HCT116 (cell line): Measurements from ENCODE around the gene NIT2. TPM values are rescaled to one million over a fixed set of nuclear protein-coding genes. Genes with fewer than 3 reads are reported as not detected.

Experiments
- ATAC-seq: fragments of 200-7000 bp; cut with Tn5 transposase; 2 replicates; pipeline ENCODE4 v1.9.1; 2020; ENCODE audit warnings: mild to moderate bottlenecking, moderate library complexity
- BruUV-seq: library from RNA; stranded (reverse); fragments of 400-500 nt; replicated peaks from 2 replicates; lab custom pipeline; 2021; lab: Mats Ljungman, UMichigan
- CTCF ChIA-PET: fragments of 300-600 bp; sonication (Branson Sonifier 250); formaldehyde crosslinking; loops from one replicate; lab custom pipeline; 2021; ENCODE audit warnings: antibody characterized with exemption; lab: Charles Lee
- POLR2A ChIA-PET: fragments of 300-600, 350-600 bp; sonication (Branson Sonifier 250); formaldehyde crosslinking; loops from one replicate; lab custom pipeline; 2021; ENCODE audit warnings: antibody characterized with exemption; lab: Charles Lee
- RAD21 ChIA-PET, 2 experiments: fragments of 300-600 bp; sonication (Branson Sonifier 250); formaldehyde crosslinking; loops; one replicate each; lab custom pipeline; 2023; ENCODE audit warnings: low total read pairs in 2 of 2; ENCODE audit not compliant: uncharacterized antibody in 2 of 2, unreplicated experiment in 2 of 2, low non-redundant PET in 1 of 2; lab: Charles Lee
- DNase-seq: peaks from one replicate; pipeline ENCODE4 v3.0.0-alpha.2; 2010; ENCODE audit warnings: low read depth, low spot score
- H2AFZ ChIP-seq: fragments of 200-600 bp; shearing (Covaris generic), sonication (generic); 2 replicates; pipeline ENCODE4 v1.6.1; 2017; ENCODE audit warnings: low read depth, mixed run types, mixed read lengths, antibody characterized with exemption, low read length; ENCODE audit not compliant: poor library complexity, severe bottlenecking
- H3K27ac ChIP-seq: 2 replicates; pipeline ENCODE4 v1.5.1; 2012; ENCODE audit warnings: low read depth, low read length
- H3K27me3 ChIP-seq: fragments of 200-600 bp; sonication (generic); 2 replicates; pipeline ENCODE4 v1.6.1; 2016; ENCODE audit warnings: mixed run types, low read length, mixed read lengths; ENCODE audit not compliant: insufficient read depth
- H3K36me3 ChIP-seq, 2 experiments: fragments of 200-500 bp in 1 of 2; fragments of 200-600 bp in 1 of 2; sonication (Bioruptor generic) in 1 of 2; sonication (generic) in 1 of 2; 2 replicates each; pipeline versions ENCODE4 v1.5.1 to v1.6.1; 2014 to 2016; ENCODE audit warnings: low read length in 2 of 2, inconsistent platforms in 1 of 2, mixed read lengths in 1 of 2, mixed run types in 1 of 2; ENCODE audit not compliant: insufficient read depth in 2 of 2, control insufficient read depth in 1 of 2
- H3K4me1 ChIP-seq, 2 experiments: fragments of 200-600 bp in 1 of 2; sonication (generic) in 1 of 2; 2 replicates each; pipeline versions ENCODE4 v1.5.1 to v1.6.1; 2012 to 2017; ENCODE audit warnings: low read length in 2 of 2, inconsistent platforms in 1 of 2, mild to moderate bottlenecking in 1 of 2, mixed read lengths in 1 of 2, mixed run types in 1 of 2, moderate library complexity in 1 of 2; ENCODE audit not compliant: insufficient read depth in 2 of 2, control insufficient read depth in 1 of 2
- H3K4me2 ChIP-seq: fragments of 200-600 bp; sonication (generic); 2 replicates; pipeline ENCODE4 v1.6.1; 2017; ENCODE audit warnings: mixed run types, low read length, mixed read lengths
- H3K4me3 ChIP-seq, 2 experiments: fragments of 200-600 bp in 1 of 2; sonication (generic) in 1 of 2; replicated peaks in 1 of 2; 2 replicates each; pipeline ENCODE4 v1.5.1; 2011 to 2016; ENCODE audit warnings: low read length in 2 of 2, control low read depth in 1 of 2, low read depth in 1 of 2, mild to moderate bottlenecking in 1 of 2, mixed read lengths in 1 of 2, mixed run types in 1 of 2
- H3K79me2 ChIP-seq: fragments of 200-600 bp; sonication (generic); 2 replicates; pipeline ENCODE4 v1.6.1; 2017; ENCODE audit warnings: mild to moderate bottlenecking, mixed run types, low read length, moderate library complexity, mixed read lengths; ENCODE audit not compliant: insufficient read depth
- H3K9ac ChIP-seq: fragments of 200-600 bp; sonication (generic); 2 replicates; pipeline ENCODE4 v1.6.1; 2016; ENCODE audit warnings: low read length, mixed read lengths
- H3K9me2 ChIP-seq: fragments of 200-600 bp; sonication (generic), shearing (Covaris generic); 2 replicates; pipeline ENCODE4 v1.6.1; 2017; ENCODE audit warnings: mixed run types, mild to moderate bottlenecking, moderate library complexity; ENCODE audit not compliant: insufficient read depth
- H3K9me3 ChIP-seq, 2 experiments: fragments of 200-500 bp in 1 of 2; fragments of 200-600 bp in 1 of 2; sonication (Bioruptor generic) in 1 of 2; sonication (generic) in 1 of 2; 2 replicates each; pipeline ENCODE4 v1.6.1; 2014 to 2017; ENCODE audit warnings: low read length in 2 of 2, mixed read lengths in 2 of 2, inconsistent platforms in 1 of 2, low read depth in 1 of 2, mild to moderate bottlenecking in 1 of 2, mixed run types in 1 of 2, moderate library complexity in 1 of 2; ENCODE audit not compliant: control insufficient read depth in 1 of 2, insufficient read depth in 1 of 2
- H4K20me1 ChIP-seq: fragments of 200-600 bp; sonication (generic), shearing (Covaris generic); 2 replicates; pipeline ENCODE4 v1.6.1; 2017; ENCODE audit warnings: mixed run types, mild to moderate bottlenecking, moderate library complexity; ENCODE audit not compliant: insufficient read depth
- CBX3 ChIP-seq: IDR thresholded peaks from 2 replicates; pipeline ENCODE4 v1.6.1; 2012; ENCODE audit warnings: low read depth
- CEBPB ChIP-seq: IDR thresholded peaks from 2 replicates; pipeline ENCODE4 v1.6.1; 2012; ENCODE audit warnings: low read depth
- CTCF ChIP-seq, 3 experiments: fragments of 200-600 bp in 1 of 3; sonication (generic) in 1 of 3; IDR thresholded peaks in 2 of 3; conservative IDR thresholded peaks in 1 of 3; 2 replicates each; pipeline ENCODE4 v1.5.1; 2012 to 2017; ENCODE audit warnings: low read depth in 2 of 3, low read length in 2 of 3, antibody characterized with exemption in 1 of 3, borderline replicate concordance in 1 of 3, control low read depth in 1 of 3, mild to moderate bottlenecking in 1 of 3, mixed read lengths in 1 of 3, mixed run types in 1 of 3, moderate library complexity in 1 of 3; ENCODE audit not compliant: insufficient read depth in 1 of 3
- EGR1 ChIP-seq: IDR thresholded peaks from 2 replicates; pipeline ENCODE4 v1.6.1; 2012; ENCODE audit warnings: low read depth
- EZH2 ChIP-seq: fragments of 200-600 bp; sonication (generic); IDR thresholded peaks from 2 replicates; pipeline ENCODE4 v1.6.1; 2017; ENCODE audit warnings: antibody characterized with exemption, mixed run types
- EZH2phosphoT487 ChIP-seq: fragments of 200-600 bp; IDR thresholded peaks from 2 replicates; pipeline ENCODE4 v1.6.1; 2018; ENCODE audit warnings: antibody characterized with exemption, borderline replicate concordance
- POLR2AphosphoS5 ChIP-seq: IDR thresholded peaks from 2 replicates; pipeline ENCODE4 v1.6.1; 2011; ENCODE audit warnings: mild to moderate bottlenecking, low read depth, low read length, moderate library complexity
- RAD21 ChIP-seq: IDR thresholded peaks from 2 replicates; pipeline ENCODE4 v1.6.1; 2012; ENCODE audit warnings: low read depth, mild to moderate bottlenecking
- SP1 ChIP-seq: IDR thresholded peaks from 2 replicates; pipeline ENCODE4 v1.6.1; 2012; ENCODE audit warnings: low read depth
- SRF ChIP-seq: IDR thresholded peaks from 2 replicates; pipeline ENCODE4 v1.6.1; 2012; ENCODE audit warnings: low read depth
- YY1 ChIP-seq: IDR thresholded peaks from 2 replicates; pipeline ENCODE4 v1.6.1; 2011; ENCODE audit warnings: low read length, low read depth, moderate library complexity, mild to moderate bottlenecking; ENCODE audit not compliant: insufficient replicate concordance; ENCODE audit errors: extremely low read depth
- ZFX ChIP-seq: fragments of 450-650 bp; IDR thresholded peaks from 2 replicates; pipeline ENCODE4 v1.6.1; 2017
- ZNF274 ChIP-seq: fragments of 200-500 bp; sonication (Bioruptor generic); IDR thresholded peaks from 2 replicates; pipeline ENCODE4 v1.6.1; 2014; ENCODE audit warnings: mild to moderate bottlenecking, low read depth, low read length, inconsistent platforms
- intact Hi-C: fragments of 100-400 bp; cut with micrococcal nuclease; formaldehyde crosslinking; loops from 2 replicates; pipeline ENCODE4 v1.10.0; 2022
- total RNA-seq: library from RNA; stranded (reverse); gene quantifications from one replicate; pipeline ENCODE4 v1.2.1, GENCODE V29; 2021; ENCODE audit not compliant: unreplicated experiment
- TF ChIP-seq, protein P1 (sequence below): IDR thresholded peaks from 2 replicates; pipeline ENCODE4 v1.6.1; 2012
- TF ChIP-seq, protein P2 (sequence below): IDR thresholded peaks from 2 replicates; pipeline ENCODE4 v1.6.1; 2012; ENCODE audit warnings: low read depth

Gene NIT2
- total RNA-seq, 1 experiment from 2014 or later, result 44.7 TPM

DNA sequence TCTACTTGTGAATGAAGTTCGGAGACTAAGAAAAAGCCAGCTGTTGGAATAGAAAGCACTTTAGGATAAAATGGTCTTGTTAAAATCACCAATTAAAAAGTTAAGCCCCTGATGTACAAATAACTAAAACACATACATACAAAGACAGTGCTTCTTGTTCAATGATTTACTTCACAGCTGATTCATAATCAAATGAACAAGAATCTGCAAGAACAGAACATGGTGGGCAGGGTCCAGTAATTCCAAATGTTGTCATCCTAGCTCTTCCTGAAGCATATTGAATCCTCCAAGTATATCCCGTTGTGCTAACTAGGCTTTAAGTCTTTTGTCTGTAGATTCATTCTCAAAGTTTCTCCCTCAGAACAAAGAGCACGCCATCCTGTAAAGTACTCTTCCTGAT, 24.5 kb downstream of the NIT2 start:
- TF ChIP-seq RAD21 (no peak), EGR1 (no peak), EZH2phosphoT487 (no peak), CBX3 (no peak), ZFX (no peak), ZNF274 (no peak), POLR2AphosphoS5 (no peak), SRF (no peak), EZH2 (no peak), YY1 (no peak), CTCF (IDR thresholded peaks at IDR 0.05 in 2 of 3, conservative IDR thresholded peaks at IDR 0.05 in 1 of 3; ENCODE audit: borderline replicate concordance in 1 of 3, insufficient read depth in 1 of 3, low read depth in 2 of 3, low read length in 2 of 3) (no peak), CEBPB (no peak), SP1 (no peak)
- TF ChIP-seq, protein P1, sequence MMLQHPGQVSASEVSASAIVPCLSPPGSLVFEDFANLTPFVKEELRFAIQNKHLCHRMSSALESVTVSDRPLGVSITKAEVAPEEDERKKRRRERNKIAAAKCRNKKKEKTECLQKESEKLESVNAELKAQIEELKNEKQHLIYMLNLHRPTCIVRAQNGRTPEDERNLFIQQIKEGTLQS, result no peak
- TF ChIP-seq, protein P2, sequence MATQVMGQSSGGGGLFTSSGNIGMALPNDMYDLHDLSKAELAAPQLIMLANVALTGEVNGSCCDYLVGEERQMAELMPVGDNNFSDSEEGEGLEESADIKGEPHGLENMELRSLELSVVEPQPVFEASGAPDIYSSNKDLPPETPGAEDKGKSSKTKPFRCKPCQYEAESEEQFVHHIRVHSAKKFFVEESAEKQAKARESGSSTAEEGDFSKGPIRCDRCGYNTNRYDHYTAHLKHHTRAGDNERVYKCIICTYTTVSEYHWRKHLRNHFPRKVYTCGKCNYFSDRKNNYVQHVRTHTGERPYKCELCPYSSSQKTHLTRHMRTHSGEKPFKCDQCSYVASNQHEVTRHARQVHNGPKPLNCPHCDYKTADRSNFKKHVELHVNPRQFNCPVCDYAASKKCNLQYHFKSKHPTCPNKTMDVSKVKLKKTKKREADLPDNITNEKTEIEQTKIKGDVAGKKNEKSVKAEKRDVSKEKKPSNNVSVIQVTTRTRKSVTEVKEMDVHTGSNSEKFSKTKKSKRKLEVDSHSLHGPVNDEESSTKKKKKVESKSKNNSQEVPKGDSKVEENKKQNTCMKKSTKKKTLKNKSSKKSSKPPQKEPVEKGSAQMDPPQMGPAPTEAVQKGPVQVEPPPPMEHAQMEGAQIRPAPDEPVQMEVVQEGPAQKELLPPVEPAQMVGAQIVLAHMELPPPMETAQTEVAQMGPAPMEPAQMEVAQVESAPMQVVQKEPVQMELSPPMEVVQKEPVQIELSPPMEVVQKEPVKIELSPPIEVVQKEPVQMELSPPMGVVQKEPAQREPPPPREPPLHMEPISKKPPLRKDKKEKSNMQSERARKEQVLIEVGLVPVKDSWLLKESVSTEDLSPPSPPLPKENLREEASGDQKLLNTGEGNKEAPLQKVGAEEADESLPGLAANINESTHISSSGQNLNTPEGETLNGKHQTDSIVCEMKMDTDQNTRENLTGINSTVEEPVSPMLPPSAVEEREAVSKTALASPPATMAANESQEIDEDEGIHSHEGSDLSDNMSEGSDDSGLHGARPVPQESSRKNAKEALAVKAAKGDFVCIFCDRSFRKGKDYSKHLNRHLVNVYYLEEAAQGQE, result no peak
- Histone ChIP-seq H3K4me2 (no peak overlapping the region), H3K9me3 (no peaks in the 10 kb centered on the region), H3K36me3 (peaks cover 2 to 31% of the 10 kb centered on the region in 2 experiments; a peak in 2 of 4 replicates), H3K4me3 (no peak overlapping the region), H3K9ac (no peak overlapping the region), H2AFZ (no peak overlapping the region), H3K4me1 (no peaks in the 10 kb centered on the region), H3K79me2 (no peaks in the 10 kb centered on the region), H4K20me1 (no peaks in the 10 kb centered on the region), H3K27me3 (no peaks in the 10 kb centered on the region), H3K9me2 (no peaks in the 10 kb centered on the region), H3K27ac (no peak overlapping the region)
- DNase-seq (no peak), ATAC-seq (no peak)
- CTCF ChIA-PET, result no interaction called here
- intact Hi-C loops, result no loop called here
- RAD21 ChIA-PET, result no interaction called here
- BruUV-seq, result no TSS peak
- POLR2A ChIA-PET, result interaction anchor here (1.1 kb wide), 1 partner anchor 42 kb away, joined by 3 read pairs; the partner anchor contains the start of genes LNP1 and TOMM70
